Keratinocyte (primary cell): ENCODE results near the gene NDRG3. TPM values are rescaled to one million over a fixed set of nuclear protein-coding genes. Genes with fewer than 3 reads are reported as not detected.

ENCODE experiments used
- DNase-seq: peaks from one replicate; pipeline ENCODE4 v3.0.0-alpha.2; 2011; ENCODE audit warnings: low read depth, missing footprints, low spot score
- FAIRE-seq: peaks from 2 replicates; lab custom pipeline; 2011; peaks lifted over from hg19 to GRCh38; lab: Jason Lieb, UNC
- H2AFZ ChIP-seq: 2 replicates; pipeline ENCODE4 v1.6.0; 2012; ENCODE audit warnings: low read length, control low read depth, inconsistent platforms; ENCODE audit not compliant: control insufficient read depth
- H3K27ac ChIP-seq: 2 replicates; pipeline ENCODE4 v1.5.1; 2011; ENCODE audit warnings: low read length; ENCODE audit not compliant: control insufficient read depth, insufficient read depth
- H3K27me3 ChIP-seq: 3 replicates; pipeline ENCODE4 v1.6.0; 2011; ENCODE audit warnings: low read length; ENCODE audit not compliant: control insufficient read depth, insufficient read depth; ENCODE audit errors: extremely low read depth
- H3K36me3 ChIP-seq, 2 experiments: 2 replicates in 1 of 2; 3 replicates in 1 of 2; pipeline ENCODE4 v1.5.1; 2011; ENCODE audit warnings: low read length in 2 of 2, mild to moderate bottlenecking in 1 of 2; ENCODE audit not compliant: control insufficient read depth in 2 of 2, insufficient read depth in 2 of 2; ENCODE audit errors: extremely low read depth in 1 of 2
- H3K4me1 ChIP-seq: 3 replicates; pipeline ENCODE4 v1.5.1; 2011; ENCODE audit warnings: low read length; ENCODE audit not compliant: control insufficient read depth, insufficient read depth; ENCODE audit errors: extremely low read depth
- H3K4me2 ChIP-seq: 3 replicates; pipeline ENCODE4 v1.6.0; 2011; ENCODE audit warnings: low read depth, low read length; ENCODE audit not compliant: control insufficient read depth, insufficient read depth; ENCODE audit errors: extremely low read depth
- H3K4me3 ChIP-seq, 3 experiments: fragments of 200-600 bp in 1 of 3; sonication (generic) in 1 of 3; 2 replicates in 2 of 3; 3 replicates in 1 of 3; pipeline ENCODE4 v1.5.1; 2011 to 2016; ENCODE audit warnings: low read length in 3 of 3, mild to moderate bottlenecking in 3 of 3, control low read depth in 2 of 3, inconsistent platforms in 1 of 3, low read depth in 1 of 3, mixed read lengths in 1 of 3, mixed run types in 1 of 3, moderate library complexity in 1 of 3; ENCODE audit not compliant: control insufficient read depth in 2 of 3, insufficient read depth in 2 of 3; ENCODE audit errors: extremely low read depth in 1 of 3
- H3K79me2 ChIP-seq: 2 replicates; pipeline ENCODE4 v1.6.0; 2012; ENCODE audit warnings: low read length; ENCODE audit not compliant: control insufficient read depth, insufficient read depth
- H3K9ac ChIP-seq: 3 replicates; pipeline ENCODE4 v1.6.0; 2011; ENCODE audit warnings: low read length; ENCODE audit not compliant: control insufficient read depth, insufficient read depth; ENCODE audit errors: extremely low read depth
- H3K9me1 ChIP-seq: 3 replicates; pipeline ENCODE4 v1.6.0; 2011; ENCODE audit warnings: low read length; ENCODE audit not compliant: control insufficient read depth, insufficient read depth; ENCODE audit errors: extremely low read depth
- H3K9me3 ChIP-seq: 2 replicates; pipeline ENCODE4 v1.5.1; 2012; ENCODE audit warnings: low read depth, low read length; ENCODE audit not compliant: control insufficient read depth
- H4K20me1 ChIP-seq: 3 replicates; pipeline ENCODE4 v1.6.0; 2011; ENCODE audit warnings: low read length; ENCODE audit not compliant: control insufficient read depth, insufficient read depth; ENCODE audit errors: extremely low read depth
- EZH2 ChIP-seq: IDR thresholded peaks from one replicate; pipeline ENCODE4 v1.6.1; 2012; ENCODE audit warnings: inconsistent platforms, mild to moderate bottlenecking, low read length, moderate library complexity
- dilution Hi-C: fragments of 300-500 bp; cut with MboI; formaldehyde crosslinking; loops from one replicate; pipeline ENCODE4 v1.7.0; 2020; ENCODE audit warnings: low sequenced_read_pairs; ENCODE audit not compliant: extremely low pct_ligation_motif_present
- polyA plus RNA-seq, 5 experiments: library from polyadenylated mRNA; depleted of rRNA in 3 of 5; stranded (reverse) in 3 of 5; stranded (forward) in 1 of 5; unstranded in 1 of 5; fragments of >200 nt; gene quantifications; 1 replicate in 1 of 5; 2 replicates in 3 of 5; 3 replicates in 1 of 5; pipeline versions ENCODE4 v1.2.1 to v1.2.3, GENCODE V29; 2011 to 2012; ENCODE audit warnings: missing spikeins in 2 of 5, low read depth in 1 of 5, low replicate concordance in 1 of 5
- TF ChIP-seq, protein P1 (sequence below), 3 experiments: IDR thresholded peaks in 1 of 3; conservative IDR thresholded peaks in 1 of 3; optimal IDR thresholded peaks in 1 of 3; 2 replicates in 2 of 3; 3 replicates in 1 of 3; pipeline versions ENCODE3 to v1.5.1; 2011; ENCODE audit warnings: low read length in 3 of 3, mild to moderate bottlenecking in 3 of 3, moderate library complexity in 2 of 3, control low read depth in 1 of 3, inconsistent platforms in 1 of 3; ENCODE audit not compliant: insufficient read depth in 2 of 3; ENCODE audit errors: extremely low read depth in 1 of 3

The NDRG3 gene
- polyA plus RNA-seq, 1 donor (not counting 4 experiments of a cell fraction or from before 2014, with no cell fraction given) = 44.1 TPM

GRCh38 chr20:36779656-36780025, 33.8 kb upstream of the NDRG3 start:
- FAIRE-seq = no peak
- no peak for TF ChIP-seq EZH2
- TF ChIP-seq, protein P1, sequence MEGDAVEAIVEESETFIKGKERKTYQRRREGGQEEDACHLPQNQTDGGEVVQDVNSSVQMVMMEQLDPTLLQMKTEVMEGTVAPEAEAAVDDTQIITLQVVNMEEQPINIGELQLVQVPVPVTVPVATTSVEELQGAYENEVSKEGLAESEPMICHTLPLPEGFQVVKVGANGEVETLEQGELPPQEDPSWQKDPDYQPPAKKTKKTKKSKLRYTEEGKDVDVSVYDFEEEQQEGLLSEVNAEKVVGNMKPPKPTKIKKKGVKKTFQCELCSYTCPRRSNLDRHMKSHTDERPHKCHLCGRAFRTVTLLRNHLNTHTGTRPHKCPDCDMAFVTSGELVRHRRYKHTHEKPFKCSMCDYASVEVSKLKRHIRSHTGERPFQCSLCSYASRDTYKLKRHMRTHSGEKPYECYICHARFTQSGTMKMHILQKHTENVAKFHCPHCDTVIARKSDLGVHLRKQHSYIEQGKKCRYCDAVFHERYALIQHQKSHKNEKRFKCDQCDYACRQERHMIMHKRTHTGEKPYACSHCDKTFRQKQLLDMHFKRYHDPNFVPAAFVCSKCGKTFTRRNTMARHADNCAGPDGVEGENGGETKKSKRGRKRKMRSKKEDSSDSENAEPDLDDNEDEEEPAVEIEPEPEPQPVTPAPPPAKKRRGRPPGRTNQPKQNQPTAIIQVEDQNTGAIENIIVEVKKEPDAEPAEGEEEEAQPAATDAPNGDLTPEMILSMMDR (optimal IDR thresholded peaks at IDR 0.05 in 1 of 3, IDR thresholded peaks at IDR 0.05 in 1 of 3, conservative IDR thresholded peaks at IDR 0.05 in 1 of 3; ENCODE audit: extremely low read depth in 1 of 3, insufficient read depth in 2 of 3, low read length in 3 of 3) = no peak
- Histone ChIP-seq H3K27me3 (no peaks in the 10 kb centered on the region), H3K9me1 (no peaks in the 10 kb centered on the region), H3K4me1 (no peaks in the 10 kb centered on the region), H3K27ac (no peak overlapping the region), H2AFZ (no peak overlapping the region), H3K4me3 (no peak overlapping the region), H3K4me2 (no peak overlapping the region), H3K79me2 (no peaks in the 10 kb centered on the region), H3K9ac (no peak overlapping the region), H3K9me3 (no peaks in the 10 kb centered on the region), H4K20me1 (no peaks in the 10 kb centered on the region), H3K36me3 (peaks cover 12 to 14% of the 10 kb centered on the region in 2 experiments)
- dilution Hi-C loops = no loop called here
- DNase-seq = no peak

- Histone ChIP-seq H3K9ac (no peak overlapping the region), H4K20me1 (no peaks in the 10 kb centered on the region), H2AFZ (no peak overlapping the region), H3K36me3 (peaks cover 9 to 12% of the 10 kb centered on the region in 2 experiments), H3K79me2 (no peaks in the 10 kb centered on the region), H3K4me1 (no peaks in the 10 kb centered on the region), H3K9me3 (no peaks in the 10 kb centered on the region), H3K4me2 (no peak overlapping the region), H3K27ac (no peak overlapping the region), H3K9me1 (no peaks in the 10 kb centered on the region), H3K4me3 (no peak overlapping the region), H3K27me3 (no peaks in the 10 kb centered on the region)
- DNase-seq (no peak), FAIRE-seq (no peak)
- dilution Hi-C loops = no loop called here
- TF ChIP-seq EZH2 = no peak
- TF ChIP-seq, protein P1 (optimal IDR thresholded peaks at IDR 0.05 in 1 of 3, IDR thresholded peaks at IDR 0.05 in 1 of 3, conservative IDR thresholded peaks at IDR 0.05 in 1 of 3; ENCODE audit: extremely low read depth in 1 of 3, insufficient read depth in 2 of 3, low read length in 3 of 3) = no peak
Observed at GRCh38 chr20:36778831-36779655, 33.2 kb upstream of the NDRG3 start.
